DND-41 (cell line): Measurements from ENCODE around the gene HRAS.

Experiments
- ATAC-seq: fragments of 200-7000 bp; cut with Tn5 transposase; 3 replicates; pipeline ENCODE4 v1.9.1; 2021; ENCODE audit warnings: low read depth; ENCODE audit not compliant: insufficient read depth
- DNase-seq: peaks from one replicate; pipeline ENCODE4 v3.0.0-alpha.2; 2020
- H2AFZ ChIP-seq: 2 replicates; pipeline ENCODE4 v1.6.0; 2012; ENCODE audit warnings: low read depth, low read length
- H3K27ac ChIP-seq: 2 replicates; pipeline ENCODE4 v1.5.1; 2012; ENCODE audit warnings: low read length, inconsistent platforms
- H3K27me3 ChIP-seq: fragments of 200-600 bp; sonication (generic); 2 replicates; pipeline ENCODE4 v1.6.0; 2012; ENCODE audit warnings: low read length, mild to moderate bottlenecking, inconsistent platforms; ENCODE audit not compliant: insufficient read depth, poor library complexity
- H3K36me3 ChIP-seq: 2 replicates; pipeline ENCODE4 v1.5.1; 2012; ENCODE audit warnings: low read length, inconsistent platforms; ENCODE audit not compliant: insufficient read depth
- H3K4me1 ChIP-seq: 2 replicates; pipeline ENCODE4 v1.5.1; 2012; ENCODE audit warnings: mild to moderate bottlenecking, low read length; ENCODE audit not compliant: insufficient read depth
- H3K4me2 ChIP-seq: 2 replicates; pipeline ENCODE4 v1.6.0; 2012; ENCODE audit warnings: mild to moderate bottlenecking, moderate library complexity, low read length, inconsistent platforms; ENCODE audit not compliant: insufficient read depth
- H3K4me3 ChIP-seq, 2 experiments: fragments of 200-600 bp in 1 of 2; shearing (Covaris generic) in 1 of 2; 2 replicates each; pipeline ENCODE4 v1.5.1; 2012 to 2016; ENCODE audit warnings: inconsistent platforms in 2 of 2, low read length in 2 of 2, mild to moderate bottlenecking in 2 of 2, low read depth in 1 of 2, moderate library complexity in 1 of 2
- H3K79me2 ChIP-seq: 2 replicates; pipeline ENCODE4 v1.6.0; 2012; ENCODE audit warnings: low read length, inconsistent platforms; ENCODE audit not compliant: insufficient read depth
- H3K9ac ChIP-seq: 2 replicates; pipeline ENCODE4 v1.6.0; 2012; ENCODE audit warnings: low read depth, mild to moderate bottlenecking, inconsistent platforms, low read length, moderate library complexity
- H3K9me3 ChIP-seq: 2 replicates; pipeline ENCODE4 v1.5.1; 2012; ENCODE audit warnings: low read length, moderate library complexity, mild to moderate bottlenecking, inconsistent platforms; ENCODE audit not compliant: insufficient read depth, severe bottlenecking
- H4K20me1 ChIP-seq: 2 replicates; pipeline ENCODE4 v1.6.0; 2012; ENCODE audit warnings: low read length; ENCODE audit not compliant: insufficient read depth
- EZH2 ChIP-seq: IDR thresholded peaks from 3 replicates; pipeline ENCODE4 v1.6.1; 2012; ENCODE audit warnings: borderline replicate concordance, low read depth, mild to moderate bottlenecking, moderate library complexity, low read length, inconsistent platforms; ENCODE audit not compliant: severe bottlenecking
- TF ChIP-seq, protein P1 (sequence below): IDR thresholded peaks from 2 replicates; pipeline ENCODE4 v1.5.1; 2012; ENCODE audit warnings: borderline replicate concordance, low read length, moderate library complexity, mild to moderate bottlenecking; ENCODE audit not compliant: poor library complexity, severe bottlenecking; ENCODE audit errors: extremely low read depth

Gene HRAS

GRCh38 chr11:504994-505344 lies 30.4 kb downstream of the HRAS start:
- peak overlapping the region in 1 of 2 experiments; percentile 85; a peak in 2 of 4 replicates for H3K4me3 ChIP-seq
- H4K20me1 ChIP-seq: peaks cover 35% of the 10 kb centered on the region
- DNase-seq (no peak), ATAC-seq (no peak)
- peaks cover 59% of the 10 kb centered on the region for H3K36me3 ChIP-seq
- no peaks in the 10 kb centered on the region for H3K27me3 ChIP-seq
- H3K4me1 ChIP-seq: peaks cover 27% of the 10 kb centered on the region
- H3K79me2 ChIP-seq: peaks cover 60% of the 10 kb centered on the region
- H2AFZ ChIP-seq: no peak overlapping the region
- TF ChIP-seq, protein P1, sequence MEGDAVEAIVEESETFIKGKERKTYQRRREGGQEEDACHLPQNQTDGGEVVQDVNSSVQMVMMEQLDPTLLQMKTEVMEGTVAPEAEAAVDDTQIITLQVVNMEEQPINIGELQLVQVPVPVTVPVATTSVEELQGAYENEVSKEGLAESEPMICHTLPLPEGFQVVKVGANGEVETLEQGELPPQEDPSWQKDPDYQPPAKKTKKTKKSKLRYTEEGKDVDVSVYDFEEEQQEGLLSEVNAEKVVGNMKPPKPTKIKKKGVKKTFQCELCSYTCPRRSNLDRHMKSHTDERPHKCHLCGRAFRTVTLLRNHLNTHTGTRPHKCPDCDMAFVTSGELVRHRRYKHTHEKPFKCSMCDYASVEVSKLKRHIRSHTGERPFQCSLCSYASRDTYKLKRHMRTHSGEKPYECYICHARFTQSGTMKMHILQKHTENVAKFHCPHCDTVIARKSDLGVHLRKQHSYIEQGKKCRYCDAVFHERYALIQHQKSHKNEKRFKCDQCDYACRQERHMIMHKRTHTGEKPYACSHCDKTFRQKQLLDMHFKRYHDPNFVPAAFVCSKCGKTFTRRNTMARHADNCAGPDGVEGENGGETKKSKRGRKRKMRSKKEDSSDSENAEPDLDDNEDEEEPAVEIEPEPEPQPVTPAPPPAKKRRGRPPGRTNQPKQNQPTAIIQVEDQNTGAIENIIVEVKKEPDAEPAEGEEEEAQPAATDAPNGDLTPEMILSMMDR: no peak
- no peak for TF ChIP-seq EZH2
- peak overlapping the region; percentile 81; the same call in 1 of the 2 replicates for H3K4me2 ChIP-seq
- H3K9ac ChIP-seq: peak overlapping the region; percentile 88
- no peak overlapping the region for H3K27ac ChIP-seq
- H3K9me3 ChIP-seq: no peaks in the 10 kb centered on the region

GRCh38 chr11:504053-504993 lies 31.1 kb downstream of the HRAS start:
- no peak for TF ChIP-seq EZH2
- TF ChIP-seq, protein P1: no peak
- peaks cover 60% of the 10 kb centered on the region for H3K79me2 ChIP-seq
- peak overlapping the region; percentile 88; the same call in 1 of the 2 replicates for H3K9ac ChIP-seq

DNA sequence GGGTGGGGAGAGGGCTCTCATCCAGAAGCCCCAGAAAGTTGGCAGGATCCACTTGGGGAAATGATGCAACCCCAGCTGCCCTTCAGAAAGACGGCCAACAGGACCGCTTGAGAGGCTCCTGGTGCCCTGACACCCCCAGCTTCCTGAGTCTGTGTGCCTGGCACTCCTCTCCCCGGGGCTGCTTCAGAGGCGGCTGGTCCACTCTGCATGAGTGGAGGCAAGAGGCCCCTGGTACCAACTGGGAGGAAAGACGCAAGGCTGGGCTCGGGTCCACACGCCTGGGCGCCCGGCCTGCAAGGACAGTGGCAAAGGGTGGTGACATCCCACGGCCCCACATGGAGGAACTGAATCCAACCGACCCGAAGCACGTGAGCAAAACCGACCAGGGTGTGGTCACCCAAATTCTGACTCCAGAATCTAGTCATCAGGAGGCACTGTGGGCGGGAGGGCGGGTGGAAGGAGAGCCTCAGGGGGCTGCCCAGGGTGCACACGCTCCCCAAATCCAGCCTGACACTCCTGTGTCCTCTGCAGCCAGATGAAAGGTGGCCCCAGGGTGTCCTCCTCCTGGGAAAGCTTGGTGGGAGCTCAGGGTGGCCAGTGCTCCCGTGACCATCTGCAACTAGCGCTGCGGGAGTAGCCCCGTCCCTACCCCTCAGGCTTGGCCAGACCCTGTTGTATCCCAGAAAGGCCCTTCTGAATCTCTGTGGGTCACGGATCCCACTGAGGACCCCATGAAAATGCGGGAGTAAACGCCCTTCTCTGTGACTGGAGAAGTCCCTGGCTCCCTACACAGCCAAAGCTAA lies 32.0 kb downstream of the HRAS start:
- Histone ChIP-seq H3K4me1 (peaks cover 27% of the 10 kb centered on the region), H3K27ac (no peak overlapping the region), H3K79me2 (peaks cover 60% of the 10 kb centered on the region), H4K20me1 (peaks cover 46% of the 10 kb centered on the region), H2AFZ (no peak overlapping the region), H3K36me3 (peaks cover 63% of the 10 kb centered on the region), H3K4me3 (no peak overlapping the region), H3K9ac (no peak overlapping the region), H3K27me3 (no peaks in the 10 kb centered on the region), H3K4me2 (no peak overlapping the region), H3K9me3 (no peaks in the 10 kb centered on the region)
- no peak for TF ChIP-seq EZH2
- TF ChIP-seq, protein P1: no peak
- no peak for ATAC-seq
- no peak for DNase-seq

More at GRCh38 chr11:504053-504993, 31.1 kb downstream of the HRAS start:
- Histone ChIP-seq H2AFZ (no peak overlapping the region), H3K4me2 (peak overlapping the region; percentile 81; the same call in 1 of the 2 replicates), H3K27ac (0 out of 2 replicates have a peak overlapping the region, but pooled peaks have one; percentile 24), H3K9me3 (no peaks in the 10 kb centered on the region), H3K36me3 (peaks cover 61% of the 10 kb centered on the region), H4K20me1 (peaks cover 40% of the 10 kb centered on the region), H3K4me3 (no peak overlapping the region), H3K4me1 (peaks cover 27% of the 10 kb centered on the region), H3K27me3 (no peaks in the 10 kb centered on the region)
- ATAC-seq (no peak), DNase-seq (no peak)
